ENCODE data around the gene NR6A1. TPM values are rescaled to one million over a fixed set of nuclear protein-coding genes. Genes with fewer than 3 reads are reported as not detected.

Gene NR6A1
- total RNA-seq, 1 donor from 2014 or later, result 60.7 TPM

- Mint-ChIP-seq H3K27ac (ENCODE audit: unreplicated experiment) (no peak overlapping the region), H3K4me3 (peak overlapping the region; percentile 18), H3K27me3 (ENCODE audit: low read depth) (peaks cover 10% of the 10 kb centered on the region)
These were observed 257.6 kb downstream of the NR6A1 start for GRCh38 chr9:124513376-124513994.

GRCh38 chr9:124512806-124513204 is 258.3 kb downstream of the NR6A1 start:
- Mint-ChIP-seq H3K9me3 (no peaks in the 10 kb centered on the region), H3K4me3 (peak overlapping the region; percentile 18), H3K36me3 (ENCODE audit: low read depth) (peaks cover 6% of the 10 kb centered on the region), H3K4me1 (peaks cover 16% of the 10 kb centered on the region), H3K27ac (ENCODE audit: unreplicated experiment) (no peak overlapping the region), H3K27me3 (ENCODE audit: low read depth) (peaks cover 13% of the 10 kb centered on the region)
- TF ChIP-seq, protein P1, sequence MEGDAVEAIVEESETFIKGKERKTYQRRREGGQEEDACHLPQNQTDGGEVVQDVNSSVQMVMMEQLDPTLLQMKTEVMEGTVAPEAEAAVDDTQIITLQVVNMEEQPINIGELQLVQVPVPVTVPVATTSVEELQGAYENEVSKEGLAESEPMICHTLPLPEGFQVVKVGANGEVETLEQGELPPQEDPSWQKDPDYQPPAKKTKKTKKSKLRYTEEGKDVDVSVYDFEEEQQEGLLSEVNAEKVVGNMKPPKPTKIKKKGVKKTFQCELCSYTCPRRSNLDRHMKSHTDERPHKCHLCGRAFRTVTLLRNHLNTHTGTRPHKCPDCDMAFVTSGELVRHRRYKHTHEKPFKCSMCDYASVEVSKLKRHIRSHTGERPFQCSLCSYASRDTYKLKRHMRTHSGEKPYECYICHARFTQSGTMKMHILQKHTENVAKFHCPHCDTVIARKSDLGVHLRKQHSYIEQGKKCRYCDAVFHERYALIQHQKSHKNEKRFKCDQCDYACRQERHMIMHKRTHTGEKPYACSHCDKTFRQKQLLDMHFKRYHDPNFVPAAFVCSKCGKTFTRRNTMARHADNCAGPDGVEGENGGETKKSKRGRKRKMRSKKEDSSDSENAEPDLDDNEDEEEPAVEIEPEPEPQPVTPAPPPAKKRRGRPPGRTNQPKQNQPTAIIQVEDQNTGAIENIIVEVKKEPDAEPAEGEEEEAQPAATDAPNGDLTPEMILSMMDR (conservative IDR thresholded peaks at IDR 0.05), result no peak
- DNase-seq (ENCODE audit: low read depth, low spot score), result no peak

More at GRCh38 chr9:124513376-124513994, 257.6 kb downstream of the NR6A1 start:
- TF ChIP-seq, protein P1 (conservative IDR thresholded peaks at IDR 0.05), result no peak
- no peak for DNase-seq (ENCODE audit: low read depth, low spot score)
- Mint-ChIP-seq H3K36me3 (ENCODE audit: low read depth) (peaks cover 6% of the 10 kb centered on the region), H3K4me1 (peaks cover 16% of the 10 kb centered on the region), H3K9me3 (no peaks in the 10 kb centered on the region)

GRCh38 chr9:124511891-124512805 is 259.0 kb downstream of the NR6A1 start:
- H3K36me3 Mint-ChIP-seq (ENCODE audit: low read depth), result peaks cover 6% of the 10 kb centered on the region
- no peak for DNase-seq (ENCODE audit: low read depth, low spot score)
- peaks cover 16% of the 10 kb centered on the region for H3K4me1 Mint-ChIP-seq
- peak overlapping the region; percentile 76 for H3K27ac Mint-ChIP-seq (ENCODE audit: unreplicated experiment)
- H3K4me3 Mint-ChIP-seq, result peak overlapping the region; percentile 8
- TF ChIP-seq, protein P1 (conservative IDR thresholded peaks at IDR 0.05), result no peak
- no peaks in the 10 kb centered on the region for H3K9me3 Mint-ChIP-seq
- H3K27me3 Mint-ChIP-seq (ENCODE audit: low read depth), result peaks cover 17% of the 10 kb centered on the region

- Mint-ChIP-seq H3K27me3 (ENCODE audit: low read depth) (peaks cover 21% of the 10 kb centered on the region), H3K4me3 (peak overlapping the region; percentile 8), H3K4me1 (peaks cover 16% of the 10 kb centered on the region), H3K27ac (ENCODE audit: unreplicated experiment) (no peak overlapping the region), H3K9me3 (no peaks in the 10 kb centered on the region), H3K36me3 (ENCODE audit: low read depth) (no peaks in the 10 kb centered on the region)
- no peak for DNase-seq (ENCODE audit: low read depth, low spot score)
- TF ChIP-seq, protein P1 (conservative IDR thresholded peaks at IDR 0.05), result no peak
These were observed 259.7 kb downstream of the NR6A1 start for GRCh38 chr9:124511426-124511840.

- Mint-ChIP-seq H3K4me3 (no peak overlapping the region), H3K9me3 (no peaks in the 10 kb centered on the region), H3K4me1 (peaks cover 16% of the 10 kb centered on the region), H3K36me3 (ENCODE audit: low read depth) (no peaks in the 10 kb centered on the region), H3K27ac (ENCODE audit: unreplicated experiment) (no peak overlapping the region), H3K27me3 (ENCODE audit: low read depth) (peaks cover 27% of the 10 kb centered on the region)
- TF ChIP-seq, protein P1 (conservative IDR thresholded peaks at IDR 0.05), result no peak
- DNase-seq (ENCODE audit: low read depth, low spot score), result no peak
These were observed 260.3 kb downstream of the NR6A1 start for GRCh38 chr9:124510650-124511425.
